ENCODE results near the gene ZNHIT1. TPM values are rescaled to one million over a fixed set of nuclear protein-coding genes. Genes with fewer than 3 reads are reported as not detected.
"Not testable (repeated sequence)": the region's sequence is repeated elsewhere in the genome, so short reads cannot be mapped to it uniquely, and the experiment has no call there.

Gene ZNHIT1
- total RNA-seq, 4 donors from 2014 or later = 76.2 to 97.8 (median 88.6) TPM

- TF ChIP-seq EP300 (IDR thresholded peaks at IDR 0.05) (no peak), POLR2A (IDR thresholded peaks at IDR 0.05) (no peak), POLR2AphosphoS5 (IDR thresholded peaks at IDR 0.05) (no peak)
- TF ChIP-seq, protein P1, sequence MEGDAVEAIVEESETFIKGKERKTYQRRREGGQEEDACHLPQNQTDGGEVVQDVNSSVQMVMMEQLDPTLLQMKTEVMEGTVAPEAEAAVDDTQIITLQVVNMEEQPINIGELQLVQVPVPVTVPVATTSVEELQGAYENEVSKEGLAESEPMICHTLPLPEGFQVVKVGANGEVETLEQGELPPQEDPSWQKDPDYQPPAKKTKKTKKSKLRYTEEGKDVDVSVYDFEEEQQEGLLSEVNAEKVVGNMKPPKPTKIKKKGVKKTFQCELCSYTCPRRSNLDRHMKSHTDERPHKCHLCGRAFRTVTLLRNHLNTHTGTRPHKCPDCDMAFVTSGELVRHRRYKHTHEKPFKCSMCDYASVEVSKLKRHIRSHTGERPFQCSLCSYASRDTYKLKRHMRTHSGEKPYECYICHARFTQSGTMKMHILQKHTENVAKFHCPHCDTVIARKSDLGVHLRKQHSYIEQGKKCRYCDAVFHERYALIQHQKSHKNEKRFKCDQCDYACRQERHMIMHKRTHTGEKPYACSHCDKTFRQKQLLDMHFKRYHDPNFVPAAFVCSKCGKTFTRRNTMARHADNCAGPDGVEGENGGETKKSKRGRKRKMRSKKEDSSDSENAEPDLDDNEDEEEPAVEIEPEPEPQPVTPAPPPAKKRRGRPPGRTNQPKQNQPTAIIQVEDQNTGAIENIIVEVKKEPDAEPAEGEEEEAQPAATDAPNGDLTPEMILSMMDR (IDR thresholded peaks at IDR 0.05) = no peak
- no peaks in the 10 kb centered on the region for H3K27me3 ChIP-seq
- H3K27ac ChIP-seq = no peak overlapping the region
- WGBS, 2 donors (ENCODE audit: low coverage in 1 of 2) = 89% methylated on average over 5 of the region's 5 CpGs
- peaks cover 0 to 30% of the 10 kb centered on the region in 2 donors for H3K36me3 ChIP-seq
- no peak overlapping the region for H3K4me3 ChIP-seq
- H3K4me1 ChIP-seq = peaks cover 0 to 57% (median 25%) of the 10 kb centered on the region in 3 donors
- ATAC-seq = no peak
- H3K9me3 ChIP-seq = no peaks in the 10 kb centered on the region
These were observed 30.3 kb downstream of the ZNHIT1 start for GRCh38 chr7:101248276-101248675.

- no peak for TF ChIP-seq POLR2A (IDR thresholded peaks at IDR 0.05)
- TF ChIP-seq POLR2AphosphoS5 (IDR thresholded peaks at IDR 0.05) = no peak
- TF ChIP-seq EP300 (IDR thresholded peaks at IDR 0.05) = no peak
- TF ChIP-seq, protein P1 (IDR thresholded peaks at IDR 0.05) = no peak
- H3K9me3 ChIP-seq = no peaks in the 10 kb centered on the region
- H3K27ac ChIP-seq = no peak overlapping the region
- no peak overlapping the region for H3K4me3 ChIP-seq
- no peak for ATAC-seq
- H3K4me1 ChIP-seq = peaks cover 0 to 44% (median 20%) of the 10 kb centered on the region in 3 donors
- no peaks in the 10 kb centered on the region for H3K27me3 ChIP-seq
- 88 to 92% methylated on average over 3 of the region's 3 CpGs for WGBS, 2 donors (ENCODE audit: low coverage in 1 of 2)
- peaks cover 0 to 29% of the 10 kb centered on the region in 2 donors for H3K36me3 ChIP-seq
These were observed 32.4 kb downstream of the ZNHIT1 start for GRCh38 chr7:101250324-101250723.

DNA sequence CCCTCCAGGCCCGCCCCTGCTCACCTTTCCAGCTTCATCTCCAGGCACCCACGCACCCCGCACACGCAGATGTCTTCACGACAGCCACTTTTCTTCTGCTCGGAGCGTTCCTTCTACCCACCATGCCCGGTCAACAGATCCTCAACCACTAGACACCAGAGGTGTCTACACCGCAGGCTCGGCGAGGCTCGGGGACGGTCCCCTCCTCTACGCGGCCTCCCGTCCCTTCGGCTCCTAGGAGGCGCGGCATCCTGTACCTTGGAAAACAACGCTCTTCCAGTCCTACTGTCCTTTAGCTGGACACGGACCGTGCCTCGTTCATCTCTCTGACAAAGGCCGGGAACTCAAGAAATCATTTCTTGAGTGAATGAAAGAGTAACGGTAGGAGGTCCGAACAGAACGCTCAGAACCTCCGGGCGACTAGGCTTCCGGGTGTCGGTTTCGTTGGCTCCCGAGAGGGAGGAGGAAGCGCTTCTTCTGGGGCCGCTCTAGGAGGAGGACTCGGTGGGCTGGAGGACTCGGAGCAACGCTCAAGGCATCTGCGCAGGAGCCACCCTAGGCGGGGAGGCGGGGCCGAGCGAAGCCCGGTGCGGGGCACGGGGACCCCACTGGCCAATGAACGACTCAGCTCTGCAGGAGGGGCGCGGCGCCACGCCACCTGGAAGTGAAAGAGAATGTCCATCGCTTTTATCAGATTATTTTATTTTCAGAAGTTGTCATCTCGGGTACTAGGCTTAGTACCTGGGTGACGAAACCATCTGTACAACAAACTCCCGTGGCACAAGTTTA is 34.1 kb downstream of the ZNHIT1 start:
- peak overlapping the region; percentile 15 to 85 (median 79) for H3K27ac ChIP-seq
- peak overlapping the region; percentile 90 to 94 for H3K4me3 ChIP-seq
- 2% methylated on average over 10 to 15 of the region's 55 CpGs for WGBS, 2 donors (ENCODE audit: low coverage in 1 of 2)
- peak; percentile 100 for ATAC-seq
- peaks cover 0 to 28% (median 14%) of the 10 kb centered on the region in 3 donors for H3K4me1 ChIP-seq
- H3K36me3 ChIP-seq = peaks cover 0 to 27% of the 10 kb centered on the region in 2 donors
- no peaks in the 10 kb centered on the region for H3K9me3 ChIP-seq
- H3K27me3 ChIP-seq = no peaks in the 10 kb centered on the region
- TF ChIP-seq EP300 (IDR thresholded peaks at IDR 0.05) (no peak), POLR2A (IDR thresholded peaks at IDR 0.05) (peak in 1 of 2 donors; percentile 33), POLR2AphosphoS5 (IDR thresholded peaks at IDR 0.05) (peak; percentile 49)
- TF ChIP-seq, protein P1 (IDR thresholded peaks at IDR 0.05) = no peak

GRCh38 chr7:101253199-101253598 is 35.2 kb downstream of the ZNHIT1 start:
- not testable (repeated sequence) for ATAC-seq, H3K27me3 ChIP-seq, H3K9me3 ChIP-seq, H3K27ac ChIP-seq, H3K4me3 ChIP-seq
- peaks cover 0 to 18% of the 10 kb centered on the region in 2 donors for H3K36me3 ChIP-seq
- WGBS, 2 donors (ENCODE audit: low coverage in 1 of 2) = 83 to 89% methylated on average over 1 to 2 of the region's 5 CpGs
- H3K4me1 ChIP-seq = peaks cover 0 to 28% (median 14%) of the 10 kb centered on the region in 3 donors

DNA sequence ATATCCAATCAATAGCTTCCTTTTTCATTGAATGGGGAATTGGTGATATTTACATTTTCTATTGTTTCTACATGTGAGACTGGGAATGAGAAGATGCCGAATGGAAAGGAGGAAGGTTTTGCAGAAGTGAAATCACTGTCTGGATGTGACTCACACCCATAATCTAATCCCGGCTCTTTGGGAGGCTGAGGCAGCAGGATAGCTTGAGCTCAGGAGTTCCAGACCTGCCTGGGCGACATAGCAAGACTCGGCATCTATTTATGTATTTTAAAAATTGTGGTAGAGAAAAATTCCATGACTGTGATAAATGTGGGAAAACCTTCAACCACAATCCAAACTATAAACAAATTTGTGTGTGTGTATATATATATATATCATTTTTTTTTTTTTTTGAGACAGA is 37.8 kb downstream of the ZNHIT1 start:
- TF ChIP-seq POLR2AphosphoS5 (IDR thresholded peaks at IDR 0.05) (no peak), EP300 (IDR thresholded peaks at IDR 0.05) (no peak), POLR2A (IDR thresholded peaks at IDR 0.05) (no peak)
- TF ChIP-seq, protein P1 (IDR thresholded peaks at IDR 0.05) = no peak
- WGBS, 2 donors (ENCODE audit: low coverage in 1 of 2) = 42 to 57% methylated on average over 3 to 4 of the region's 4 CpGs
- no peak for ATAC-seq
- Histone ChIP-seq H3K9me3 (no peaks in the 10 kb centered on the region), H3K27ac (no peak overlapping the region), H3K4me3 (no peak overlapping the region), H3K4me1 (peaks cover 0 to 15% (median 9%) of the 10 kb centered on the region in 3 donors), H3K27me3 (peaks cover 7% of the 10 kb centered on the region), H3K36me3 (no peaks in the 10 kb centered on the region)

All from gastroesophageal sphincter (tissue), 4 donors.